Measurements from ENCODE around the gene RAB37. TPM values are rescaled to one million over a fixed set of nuclear protein-coding genes. Genes with fewer than 3 reads are reported as not detected.

Gene RAB37
- total RNA-seq, 1 experiment from 2014 or later, result 2.5 TPM

GRCh38 chr17:74742978-74743545 lies 6.0 kb downstream of the RAB37 start:
- Mint-ChIP-seq H3K27me3 (ENCODE audit: low read depth) (peaks cover 24% of the 10 kb centered on the region), H3K36me3 (ENCODE audit: insufficient read depth in 1 of 3, low read depth in 3 of 3) (no peaks in the 10 kb centered on the region; a peak in 1 of 7 replicates), H3K4me1 (peaks cover 34 to 39% of the 10 kb centered on the region in 2 experiments), H3K9me3 (no peaks in the 10 kb centered on the region; a peak in 1 of 5 replicates), H3K4me3 (no peak overlapping the region; a peak in 1 of 5 replicates), H3K27ac (peak overlapping the region in 1 of 3 experiments; percentile 36; a peak in 2 of 7 replicates)
- Histone ChIP-seq H4K8ac (replicated peaks; ENCODE audit: insufficient read length, low read depth, low read length) (no peak overlapping the region), H3K23ac (ENCODE audit: insufficient read length, low read depth, low read length) (no peak overlapping the region), H3K4me1 (ENCODE audit: insufficient read depth, low read length) (peaks cover 15% of the 10 kb centered on the region), H3K18ac (ENCODE audit: insufficient read length, low read depth, low read length) (no peak overlapping the region), H3K79me1 (ENCODE audit: insufficient read depth, low read depth, low read length, poor library complexity, severe bottlenecking) (no peaks in the 10 kb centered on the region), H3K4ac (ENCODE audit: low read depth, low read length) (no peak overlapping the region), H4K20me1 (ENCODE audit: control insufficient read depth, insufficient read depth, insufficient read length) (no peaks in the 10 kb centered on the region), H3K27ac (ENCODE audit: insufficient read length, low read depth, low read length) (no peak overlapping the region), H4K91ac (ENCODE audit: insufficient read length, low read depth, low read length) (no peak overlapping the region), H3K27me3 (ENCODE audit: insufficient read depth, low read length) (no peaks in the 10 kb centered on the region), H3K9ac (ENCODE audit: extremely low read depth, insufficient read length, low read length) (no peak overlapping the region), H2BK15ac (ENCODE audit: low read depth, low read length) (no peak overlapping the region), H3K56ac (ENCODE audit: insufficient read length, low read depth, low read length) (no peak overlapping the region), H3K14ac (ENCODE audit: insufficient read depth, low read length) (no peak overlapping the region), H2BK5ac (ENCODE audit: insufficient read length, low read length) (no peak overlapping the region), H3K23me2 (ENCODE audit: insufficient read length, low read depth, low read length, poor library complexity, severe bottlenecking) (no peaks in the 10 kb centered on the region), H2BK12ac (ENCODE audit: insufficient read length, low read depth, low read length) (no peak overlapping the region), H3T11ph (ENCODE audit: low read length) (no peak overlapping the region), H4K5ac (ENCODE audit: insufficient read length, low read depth, low read length) (no peak overlapping the region), H2AFZ (ENCODE audit: low read length) (no peak overlapping the region), H2BK120ac (ENCODE audit: low read depth, low read length, poor library complexity, severe bottlenecking) (no peak overlapping the region), H2BK20ac (ENCODE audit: low read depth, low read length, poor library complexity, severe bottlenecking) (no peak overlapping the region), H3K9me3 (ENCODE audit: control insufficient read depth, low read depth, low read length) (no peaks in the 10 kb centered on the region), H3K79me2 (ENCODE audit: insufficient read depth, low read length) (no peaks in the 10 kb centered on the region), H3K4me2 (ENCODE audit: insufficient read depth, insufficient read length, low read length) (no peak overlapping the region), H2AK5ac (ENCODE audit: insufficient read length, low read length) (no peak overlapping the region)
- WGBS (ENCODE audit: extremely low coverage, insufficient read length, low lambda C conversion rate), result no CpG with 5 or more reads among the region's 9 CpGs
- no peak for TF ChIP-seq CTCF (conservative IDR thresholded peaks at IDR 0.05)
- no peak for DNase-seq

Measured in H9 (cell line).